ENCODE results near the gene PLAAT5.
"Not testable (repeated sequence)": the region's sequence is repeated elsewhere in the genome, so short reads cannot be mapped to it uniquely, and the experiment has no call there.

PLAAT5 gene, protein sequence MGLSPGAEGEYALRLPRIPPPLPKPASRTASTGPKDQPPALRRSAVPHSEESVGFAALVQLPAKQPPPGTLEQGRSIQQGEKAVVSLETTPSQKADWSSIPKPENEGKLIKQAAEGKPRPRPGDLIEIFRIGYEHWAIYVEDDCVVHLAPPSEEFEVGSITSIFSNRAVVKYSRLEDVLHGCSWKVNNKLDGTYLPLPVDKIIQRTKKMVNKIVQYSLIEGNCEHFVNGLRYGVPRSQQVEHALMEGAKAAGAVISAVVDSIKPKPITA

DNA sequence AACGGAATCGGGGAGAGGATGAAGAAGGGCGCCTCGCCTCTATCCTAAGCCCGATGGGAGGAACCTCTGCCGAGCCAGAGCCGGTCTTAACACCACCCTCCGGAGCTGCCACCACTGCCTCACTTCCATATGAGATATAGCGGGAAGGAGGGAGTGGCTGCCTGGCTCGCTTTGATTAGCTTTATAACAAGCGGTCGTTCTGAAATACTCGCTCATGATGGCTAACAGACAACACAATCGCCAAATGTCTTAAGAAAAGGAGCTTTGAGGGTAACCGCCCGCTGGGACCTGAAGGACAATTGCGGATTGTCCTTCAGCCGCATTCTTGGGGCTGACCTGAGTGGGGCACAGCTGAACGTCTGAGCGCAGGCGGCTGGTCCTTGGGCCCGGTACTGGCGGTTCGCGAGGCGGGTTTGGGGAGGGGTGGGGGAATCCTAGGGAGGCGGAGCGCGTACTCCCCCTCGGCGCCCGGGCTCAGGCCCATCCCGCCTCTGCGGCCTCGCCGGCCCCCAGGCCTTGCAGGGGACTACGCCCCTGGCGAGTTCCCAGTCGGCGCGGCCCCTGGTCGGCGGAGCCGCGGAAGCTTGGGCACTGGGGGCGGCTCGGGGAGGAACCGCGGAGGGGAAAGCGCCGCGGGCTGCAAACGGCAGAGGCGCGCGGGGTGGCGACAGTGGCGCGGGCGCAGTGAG is at the start of gene PLAAT5:
Gene PLAAT5 (minus strand): TSS at position 617 of the 689 bp plus-strand sequence. CDS start 133 bp downstream, at position 484.
- Mint-ChIP-seq H3K36me3 (no peaks in the 10 kb centered on the region), H3K4me3 (peak within 1 kb of the TSS; percentile 71), H3K9me3 (peaks cover under 1% of the 10 kb centered on the region), H3K4me1 (peaks cover 13% of the 10 kb centered on the region), H3K27ac (no peak within 1 kb of the TSS)
- ATAC-seq (peak; percentile 51), DNase-seq (ENCODE audit: low spot score in 2 of 2) (no peak)

DNA sequence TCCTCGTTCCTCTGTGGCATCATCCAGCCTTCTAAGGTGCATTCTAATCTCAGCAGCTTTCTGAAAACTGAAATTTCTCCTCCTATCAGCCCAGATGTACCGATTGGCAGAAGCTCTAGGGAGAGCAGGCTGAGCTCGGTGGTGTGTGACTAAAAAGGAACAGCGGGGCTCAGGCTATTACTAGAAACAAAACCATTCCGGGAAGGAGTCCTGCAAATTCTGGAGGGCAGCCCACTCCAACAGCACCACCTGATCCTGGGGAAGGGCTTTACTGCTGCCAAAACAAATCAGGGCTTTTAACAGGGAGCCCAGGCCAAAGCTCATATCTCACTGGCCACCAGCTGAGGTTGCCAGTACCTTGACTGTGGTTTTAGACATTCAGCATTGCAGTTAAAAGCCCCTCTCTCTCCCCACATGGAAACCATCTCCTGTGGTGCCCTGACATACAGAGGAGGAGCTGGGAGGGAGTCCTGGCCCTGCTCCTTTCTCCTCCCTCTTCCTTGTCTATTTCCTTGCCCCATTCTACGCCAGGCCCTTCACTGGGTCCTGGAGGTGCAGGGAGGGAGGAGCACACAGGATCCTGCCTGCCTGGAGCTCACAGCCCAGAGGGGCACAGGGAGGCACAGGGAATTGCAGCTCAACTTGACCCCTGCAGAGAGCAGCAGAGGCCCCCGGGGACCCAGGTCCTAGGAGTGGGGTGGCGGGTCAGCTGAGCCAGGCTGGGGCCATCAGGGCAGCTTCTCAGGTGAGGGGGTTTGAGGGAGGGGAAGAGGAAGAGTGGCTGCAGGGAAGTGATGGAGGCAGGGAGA is 46.5 kb upstream of the PLAAT5 start:
- ATAC-seq (peak; percentile 20), DNase-seq (ENCODE audit: low spot score in 2 of 2) (peak in 1 of 2 donors; percentile 64)
- H3K4me1 Mint-ChIP-seq = peaks cover 82% of the 10 kb centered on the region
- H3K36me3 Mint-ChIP-seq = no peaks in the 10 kb centered on the region
- no peaks in the 10 kb centered on the region for H3K9me3 Mint-ChIP-seq
- peak overlapping the region; percentile 80 for H3K4me3 Mint-ChIP-seq
- peak overlapping the region; percentile 95 for H3K27ac Mint-ChIP-seq

DNA sequence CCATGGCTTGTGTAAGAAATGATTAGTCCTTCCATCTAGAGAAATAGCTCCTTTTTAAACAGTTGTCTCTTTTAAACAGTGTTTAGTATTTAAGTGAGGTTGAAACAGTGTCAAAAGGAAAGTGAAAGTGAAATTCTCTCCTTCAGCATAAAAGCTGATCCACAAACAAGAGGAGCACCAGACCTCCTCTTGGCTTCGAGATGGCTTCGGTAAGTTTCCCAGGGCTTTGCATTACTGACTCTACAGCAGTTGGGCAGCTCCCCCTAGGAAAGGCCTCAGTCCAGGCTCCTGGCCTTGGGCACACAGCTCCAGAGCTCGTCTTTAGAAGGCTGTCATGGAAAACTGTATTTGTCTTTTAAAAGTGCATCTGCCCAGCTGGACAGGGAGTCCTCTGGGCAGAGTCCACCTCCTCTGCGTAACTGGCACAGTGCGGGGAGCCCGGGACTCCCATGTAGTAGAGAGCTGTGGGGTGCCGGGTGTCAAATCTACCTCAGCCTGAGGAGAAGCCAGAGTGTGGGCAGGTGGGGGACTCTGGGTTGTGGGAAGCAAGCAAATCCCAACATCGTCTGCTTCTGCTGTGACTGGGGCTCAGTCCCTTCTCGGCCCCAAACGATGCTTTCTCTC is 45.8 kb upstream of the PLAAT5 start, which contains the start of gene PLAAT4:
Gene PLAAT4 (plus strand): TSS at position 140 of the 624 bp plus-strand sequence. CDS start 61 bp downstream, at position 201.
- peak within 1 kb of the TSS; percentile 80 for H3K4me3 Mint-ChIP-seq
- no peaks in the 10 kb centered on the region for H3K36me3 Mint-ChIP-seq
- H3K9me3 Mint-ChIP-seq = no peaks in the 10 kb centered on the region
- ATAC-seq (peak; percentile 22), DNase-seq (ENCODE audit: low spot score in 2 of 2) (peak in 1 of 2 donors; percentile 69)
- peaks cover 85% of the 10 kb centered on the region for H3K4me1 Mint-ChIP-seq
- H3K27ac Mint-ChIP-seq = peak within 1 kb of the TSS; percentile 95

DNA sequence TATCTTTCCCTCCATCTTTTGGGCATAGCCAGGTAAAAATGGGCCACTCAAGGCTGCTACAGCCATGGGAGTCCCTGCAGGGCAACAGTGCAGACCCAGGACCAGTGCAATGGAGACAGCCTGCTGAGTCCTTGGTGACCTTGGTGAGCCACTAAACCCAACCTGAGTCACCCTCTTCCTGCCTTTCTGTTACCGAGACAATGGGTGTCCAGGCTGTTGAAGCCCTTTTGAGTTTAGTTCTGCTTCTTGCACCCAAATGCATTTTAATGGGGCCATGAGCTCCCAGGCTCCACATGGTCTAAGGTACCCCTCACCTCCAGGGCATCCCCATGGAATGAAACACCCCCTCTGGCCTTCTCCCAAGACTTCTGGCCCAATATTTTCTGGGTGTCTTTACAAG is 44.8 kb upstream of the PLAAT5 start:
- DNase-seq (ENCODE audit: low spot score in 2 of 2) (peak; percentile 37 to 82), ATAC-seq (peak; percentile 80)
- Mint-ChIP-seq H3K4me1 (peaks cover 91% of the 10 kb centered on the region), H3K9me3 (no peaks in the 10 kb centered on the region), H3K4me3 (peak overlapping the region; percentile 80), H3K36me3 (no peaks in the 10 kb centered on the region), H3K27ac (peak overlapping the region; percentile 95)

DNA sequence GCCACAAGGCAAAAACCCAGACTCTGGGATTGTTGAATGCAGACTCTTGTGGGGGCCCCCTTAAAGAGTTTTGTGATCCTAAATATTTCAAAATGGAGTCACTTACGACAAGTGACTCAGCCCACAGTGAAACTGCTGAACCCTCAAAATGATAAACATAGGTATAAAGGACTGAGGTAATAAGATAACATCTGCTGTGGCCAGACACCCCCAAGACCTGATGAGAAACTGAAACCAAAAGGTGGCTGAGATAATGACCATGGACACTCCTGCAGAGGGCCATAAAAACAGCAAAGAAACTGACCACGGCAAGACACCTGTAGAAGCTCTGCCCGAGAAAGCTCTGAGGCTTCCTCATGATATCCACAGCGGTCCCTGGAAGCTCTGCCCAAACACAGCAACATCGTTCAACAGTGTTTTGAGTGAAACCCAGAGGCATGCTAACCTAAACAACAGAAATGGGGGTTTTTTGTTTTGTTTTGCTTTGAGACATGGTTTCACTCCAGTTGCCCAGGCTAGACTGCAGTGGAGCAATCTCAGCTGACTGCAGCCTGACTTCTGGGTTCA is 44.0 kb upstream of the PLAAT5 start:
- Mint-ChIP-seq H3K4me3 (peak overlapping the region; percentile 80), H3K9me3 (no peaks in the 10 kb centered on the region), H3K4me1 (peaks cover 87% of the 10 kb centered on the region), H3K36me3 (no peaks in the 10 kb centered on the region), H3K27ac (peak overlapping the region; percentile 95)
- peak; percentile 28 to 80 for DNase-seq (ENCODE audit: low spot score in 2 of 2)
- peak; percentile 81 for ATAC-seq

DNA sequence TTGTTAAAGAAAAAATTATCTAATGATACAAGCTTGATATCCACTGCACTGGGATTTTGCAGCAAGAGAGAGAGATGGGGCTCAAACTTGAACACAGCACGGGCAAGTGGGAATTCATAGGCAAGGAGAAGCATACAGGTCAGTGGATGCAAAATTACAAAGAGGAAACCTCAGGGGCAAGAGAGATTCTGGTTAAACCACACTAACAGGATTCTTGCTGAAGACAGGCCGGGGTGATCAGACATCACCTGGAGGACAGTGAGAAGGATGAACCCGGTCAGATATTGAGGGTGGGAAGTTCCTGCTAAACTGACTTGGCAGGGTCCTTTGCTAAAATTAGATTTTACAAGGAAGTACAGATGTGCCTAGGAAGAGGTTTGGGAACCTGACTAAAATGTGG is 43.1 kb upstream of the PLAAT5 start:
- H3K27ac Mint-ChIP-seq = peak overlapping the region; percentile 95
- ATAC-seq (no peak), DNase-seq (ENCODE audit: low spot score in 2 of 2) (no peak)
- peak overlapping the region; percentile 80 for H3K4me3 Mint-ChIP-seq
- H3K36me3 Mint-ChIP-seq = no peaks in the 10 kb centered on the region
- H3K4me1 Mint-ChIP-seq = peaks cover 88% of the 10 kb centered on the region
- no peaks in the 10 kb centered on the region for H3K9me3 Mint-ChIP-seq

DNA sequence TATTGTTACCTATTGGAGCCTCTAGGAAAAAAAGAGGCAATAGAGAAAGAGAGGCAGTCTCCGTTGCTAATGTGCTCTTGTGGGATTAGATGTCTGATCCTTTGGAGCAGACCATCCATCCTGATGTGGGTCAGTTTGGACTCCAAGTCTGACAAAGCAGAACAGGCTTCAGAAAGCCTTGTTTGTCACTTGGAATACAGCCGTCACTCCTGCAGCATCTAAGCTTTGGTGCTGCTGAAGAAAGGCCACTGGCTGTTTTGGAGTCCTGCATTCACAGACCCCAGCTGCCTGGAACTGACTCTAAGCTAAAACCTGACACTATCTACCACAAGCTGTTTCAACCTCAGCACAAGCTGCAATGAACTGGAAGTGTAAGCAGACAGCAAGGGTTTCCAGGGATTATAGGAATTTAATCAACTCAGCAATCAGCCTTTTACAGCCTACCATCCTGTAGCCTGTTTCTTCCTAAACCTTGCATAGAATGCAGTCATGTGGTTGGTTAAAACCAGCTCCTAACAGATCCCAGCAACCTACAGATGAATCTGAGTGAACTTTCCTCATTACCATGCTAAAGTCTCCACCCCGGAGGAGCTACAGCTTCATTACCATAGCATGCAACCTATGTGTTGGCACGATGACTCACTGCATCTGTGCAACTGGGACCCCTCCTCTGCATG is 42.0 kb upstream of the PLAAT5 start:
- peaks cover 80% of the 10 kb centered on the region for H3K4me1 Mint-ChIP-seq
- H3K9me3 Mint-ChIP-seq = no peaks in the 10 kb centered on the region
- H3K4me3 Mint-ChIP-seq = no peak overlapping the region
- ATAC-seq (no peak), DNase-seq (ENCODE audit: low spot score in 2 of 2) (no peak)
- peak overlapping the region; percentile 95 for H3K27ac Mint-ChIP-seq
- H3K36me3 Mint-ChIP-seq = no peaks in the 10 kb centered on the region

DNA sequence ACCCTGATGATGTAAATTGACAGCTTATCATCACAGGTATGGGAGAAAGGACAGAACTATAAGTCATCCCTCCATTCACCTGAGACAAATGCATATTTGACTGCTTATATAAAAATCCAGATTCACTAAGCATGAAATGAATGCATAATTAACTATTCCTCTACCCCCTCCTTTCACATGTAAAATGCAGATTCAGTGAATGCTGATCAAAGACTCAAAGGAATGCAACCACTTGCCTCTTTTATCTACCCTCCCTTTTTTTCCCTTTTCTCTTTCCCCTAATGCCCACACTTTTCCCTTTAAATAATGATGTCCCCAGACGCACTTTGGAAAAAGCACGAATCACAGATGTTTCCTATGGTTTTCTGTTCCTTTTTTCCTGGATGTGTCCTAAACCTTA is 41.1 kb upstream of the PLAAT5 start:
- DNase-seq (ENCODE audit: low spot score in 2 of 2) (no peak), ATAC-seq (no peak)
- no peak overlapping the region for H3K27ac Mint-ChIP-seq
- no peaks in the 10 kb centered on the region for H3K36me3 Mint-ChIP-seq
- H3K9me3 Mint-ChIP-seq = no peaks in the 10 kb centered on the region
- H3K4me1 Mint-ChIP-seq = peaks cover 72% of the 10 kb centered on the region
- peak overlapping the region; percentile 22 for H3K4me3 Mint-ChIP-seq

DNA sequence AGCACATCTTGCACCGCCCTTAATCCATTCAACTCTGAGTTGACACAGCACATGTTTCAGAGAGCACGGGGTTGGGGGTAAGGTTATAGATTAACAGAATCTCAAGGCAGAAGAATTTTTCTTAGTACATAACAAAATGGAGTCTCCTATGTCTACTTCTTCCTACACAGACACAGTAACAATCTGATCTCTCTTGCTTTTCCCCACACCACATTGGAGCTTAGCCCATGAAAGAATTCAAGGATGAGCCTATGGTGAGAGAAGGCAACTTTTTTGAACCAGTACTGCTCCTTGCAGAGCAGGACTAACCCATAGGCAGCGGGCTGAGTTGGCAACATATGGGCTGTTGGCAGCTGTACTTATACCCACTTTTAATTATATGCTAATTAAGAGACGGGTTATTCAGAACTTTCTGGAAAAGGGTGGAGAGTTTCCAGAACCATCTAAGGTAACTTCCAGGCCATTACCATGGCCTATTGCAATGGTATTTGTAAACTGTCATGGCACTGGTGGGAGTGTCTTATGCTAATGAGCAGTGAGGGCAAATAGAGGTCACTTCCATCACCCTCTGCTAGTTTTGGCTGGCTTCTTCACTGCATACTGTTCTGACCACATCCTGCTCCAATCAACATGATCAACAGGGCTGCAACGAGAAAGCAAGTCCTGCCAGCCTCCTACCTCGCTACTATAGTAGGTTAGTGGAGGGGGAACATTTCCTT is 40.3 kb upstream of the PLAAT5 start:
- Mint-ChIP-seq H3K4me3 (peak overlapping the region; percentile 22), H3K27ac (peak overlapping the region; percentile 69), H3K4me1 (peaks cover 63% of the 10 kb centered on the region)
- peak in 1 of 2 donors; percentile 60 for DNase-seq (ENCODE audit: low spot score in 2 of 2)
- H3K36me3 Mint-ChIP-seq, H3K9me3 Mint-ChIP-seq: not testable (repeated sequence)
- ATAC-seq = peak; percentile 89

DNA sequence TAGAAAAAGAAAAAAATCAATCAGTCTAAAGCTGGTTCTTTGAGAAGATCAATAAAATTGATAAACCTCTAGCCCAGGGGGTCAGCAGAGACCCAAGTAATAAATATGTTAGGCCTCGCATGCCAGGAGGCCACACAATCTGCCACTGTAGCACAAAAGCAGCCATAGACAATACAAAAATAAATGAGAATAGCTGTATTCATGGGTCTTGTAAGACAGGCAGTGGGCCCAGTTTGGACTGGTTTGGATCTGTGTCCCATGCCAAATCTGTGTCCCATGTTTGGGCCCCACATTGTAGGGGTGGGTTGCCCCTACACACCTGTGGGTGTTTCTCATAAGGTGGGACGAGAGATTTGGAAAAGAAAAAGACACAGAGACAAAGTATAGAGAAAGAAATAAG is 39.1 kb upstream of the PLAAT5 start:
- no peak overlapping the region for H3K4me3 Mint-ChIP-seq
- H3K27ac Mint-ChIP-seq = peak overlapping the region; percentile 32

DNA sequence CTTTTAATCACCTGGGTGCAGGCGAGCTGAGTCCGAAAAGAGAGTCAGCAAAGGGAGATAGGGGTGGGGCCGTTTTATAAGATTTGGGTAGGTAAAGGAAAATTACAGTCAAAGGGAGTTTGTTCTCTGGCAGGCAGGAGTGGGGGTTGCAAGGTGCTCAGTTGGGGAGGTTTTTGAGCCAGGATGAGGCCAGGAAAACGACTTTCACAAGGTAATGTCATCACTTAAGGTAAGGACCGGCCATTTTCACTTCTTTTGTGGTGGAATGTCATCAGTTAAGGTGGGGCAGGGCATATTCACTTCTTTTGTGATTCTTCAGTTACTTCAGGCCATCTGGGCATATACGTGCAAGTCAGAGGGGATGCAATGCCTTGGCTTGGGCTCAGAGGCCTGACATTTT is 38.4 kb upstream of the PLAAT5 start:
- not testable (repeated sequence) for ATAC-seq; H3K36me3 Mint-ChIP-seq; DNase-seq (ENCODE audit: low spot score in 2 of 2); H3K4me3 Mint-ChIP-seq; H3K9me3 Mint-ChIP-seq
- Mint-ChIP-seq H3K27ac (peak overlapping the region; percentile 32), H3K4me1 (peaks cover 47% of the 10 kb centered on the region)

More for the DNA sequence above, 39.1 kb upstream of the PLAAT5 start:
- Mint-ChIP-seq H3K9me3 (no peaks in the 10 kb centered on the region), H3K36me3 (no peaks in the 10 kb centered on the region), H3K4me1 (peaks cover 51% of the 10 kb centered on the region)
- no peak for DNase-seq (ENCODE audit: low spot score in 2 of 2)
- ATAC-seq = no peak

DNA sequence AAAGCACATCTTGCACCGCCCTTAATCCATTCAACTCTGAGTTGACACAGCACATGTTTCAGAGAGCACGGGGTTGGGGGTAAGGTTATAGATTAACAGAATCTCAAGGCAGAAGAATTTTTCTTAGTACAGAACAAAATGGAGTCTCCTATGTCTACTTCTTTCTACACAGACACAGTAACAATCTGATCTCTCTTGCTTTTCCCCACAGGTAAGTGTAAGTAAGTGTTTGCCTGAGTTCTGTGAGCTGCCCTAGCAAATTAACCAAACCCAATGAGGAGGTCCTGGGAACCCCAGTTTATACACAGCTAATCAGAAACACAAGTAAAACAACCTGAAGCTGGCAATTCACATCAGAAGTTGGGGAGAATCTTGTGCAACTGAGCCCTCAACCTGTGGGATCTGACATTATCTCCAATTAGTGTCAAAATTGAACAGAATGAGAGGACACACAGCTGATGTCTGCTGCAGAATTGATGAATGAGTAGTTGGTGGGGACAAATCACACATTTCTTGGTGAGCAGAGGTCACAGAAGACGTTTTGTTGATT is 37.8 kb upstream of the PLAAT5 start:
- DNase-seq (ENCODE audit: low spot score in 2 of 2); ATAC-seq; H3K9me3 Mint-ChIP-seq; H3K4me3 Mint-ChIP-seq; H3K36me3 Mint-ChIP-seq: not testable (repeated sequence)
- Mint-ChIP-seq H3K4me1 (peaks cover 41% of the 10 kb centered on the region), H3K27ac (peak overlapping the region; percentile 32)

DNA sequence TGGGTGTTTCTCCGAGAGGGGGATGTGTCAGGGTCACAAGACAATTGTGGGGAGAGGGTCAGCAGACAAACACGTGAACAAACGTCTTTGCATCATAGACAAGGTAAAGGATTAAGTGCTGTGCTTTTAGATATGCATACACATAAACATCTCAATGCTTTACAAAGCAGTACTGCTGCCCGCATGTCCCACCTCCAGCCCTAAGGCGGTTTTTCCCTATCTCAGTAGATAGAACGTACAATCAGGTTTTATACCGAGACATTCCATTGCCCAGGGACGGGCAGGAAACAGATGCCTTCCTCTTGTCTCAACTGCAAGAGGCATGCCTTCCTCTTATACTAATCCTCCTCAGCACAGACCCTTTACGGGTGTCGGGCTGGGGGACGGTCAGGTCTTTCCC is 37.2 kb upstream of the PLAAT5 start:
- peaks cover 34% of the 10 kb centered on the region for H3K4me1 Mint-ChIP-seq
- H3K27ac Mint-ChIP-seq; H3K9me3 Mint-ChIP-seq; DNase-seq (ENCODE audit: low spot score in 2 of 2); ATAC-seq; H3K36me3 Mint-ChIP-seq; H3K4me3 Mint-ChIP-seq: not testable (repeated sequence)
